ENCODE data around the gene NTM. TPM values are rescaled to one million over a fixed set of nuclear protein-coding genes. Genes with fewer than 3 reads are reported as not detected.

NTM gene
- total RNA-seq, 1 donor from 2014 or later, result not detected

- TF ChIP-seq CTCF (IDR thresholded peaks at IDR 0.05), result no peak
- POLR2A ChIA-PET, result no interaction called here
- no peak overlapping the region for H3K4me3 Mint-ChIP-seq
- H3K4me1 Mint-ChIP-seq, result no peaks in the 10 kb centered on the region
- DNase-seq (no peak), ATAC-seq (ENCODE audit: low read depth) (no peak)
- no peaks in the 10 kb centered on the region for H3K36me3 Mint-ChIP-seq (ENCODE audit: low read depth)
- H3K9me3 Mint-ChIP-seq, result peaks cover 2% of the 10 kb centered on the region
- CTCF ChIA-PET, result no interaction called here
- intact Hi-C loops (cut with micrococcal nuclease), result no loop called here
- no peaks in the 10 kb centered on the region for H3K27me3 Mint-ChIP-seq
- no peak overlapping the region for H3K27ac Mint-ChIP-seq
Observed at GRCh38 chr11:131514062-131514461, 143.6 kb downstream of the NTM start.

DNA sequence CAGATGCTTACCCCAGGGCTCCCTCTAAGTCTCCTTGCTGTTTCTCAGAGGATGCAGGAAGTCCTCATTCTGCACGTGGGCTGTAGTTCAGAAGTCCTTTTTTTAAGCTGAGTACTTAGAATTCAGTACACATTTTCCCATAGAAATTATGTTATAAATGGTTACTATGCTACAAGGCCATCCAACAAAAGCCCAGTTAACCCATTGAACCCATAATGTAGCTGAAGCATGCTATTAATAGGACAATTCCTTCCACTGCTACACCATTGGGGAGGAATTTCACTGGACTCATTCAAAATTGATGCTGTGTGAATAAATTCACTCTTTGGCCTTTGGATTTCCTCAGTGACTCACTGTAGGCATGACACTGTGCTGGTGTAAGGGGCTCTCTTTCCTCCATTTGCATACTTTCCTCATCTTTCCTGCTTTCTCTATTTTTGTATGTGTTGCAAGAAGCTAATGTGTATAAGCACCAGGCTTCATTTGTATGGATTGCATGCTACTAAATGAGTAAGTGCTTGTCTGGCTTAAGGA lies 148.0 kb downstream of the NTM start:
- no peaks in the 10 kb centered on the region for H3K9me3 Mint-ChIP-seq
- no peaks in the 10 kb centered on the region for H3K36me3 Mint-ChIP-seq (ENCODE audit: low read depth)
- no peaks in the 10 kb centered on the region for H3K27me3 Mint-ChIP-seq
- DNase-seq (no peak), ATAC-seq (ENCODE audit: low read depth) (no peak)
- ChIA-PET CTCF (no interaction called here), POLR2A (no interaction called here)
- no peak overlapping the region for H3K4me3 Mint-ChIP-seq
- intact Hi-C loops (cut with micrococcal nuclease), result no loop called here
- TF ChIP-seq CTCF (IDR thresholded peaks at IDR 0.05), result no peak
- no peaks in the 10 kb centered on the region for H3K4me1 Mint-ChIP-seq
- no peak overlapping the region for H3K27ac Mint-ChIP-seq

DNA sequence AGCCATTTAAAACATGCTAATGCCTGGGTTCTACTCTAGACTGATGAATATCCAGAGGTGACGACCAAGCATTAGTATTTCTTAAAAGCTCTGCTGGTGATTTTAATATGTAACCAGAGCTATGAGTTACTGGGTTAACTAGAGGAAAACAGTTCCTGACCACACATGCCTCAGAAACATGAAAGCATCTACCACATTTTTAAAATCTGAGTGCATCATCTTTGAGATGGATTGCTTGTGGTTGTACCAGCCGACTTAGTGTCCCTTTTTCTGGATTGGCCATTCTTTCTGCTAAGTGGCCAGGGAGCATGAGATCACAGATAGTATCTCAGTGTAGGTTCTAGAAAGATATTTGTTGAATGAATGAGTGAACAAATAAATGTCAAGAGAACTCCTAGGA lies 152.4 kb downstream of the NTM start:
- Mint-ChIP-seq H3K4me3 (no peak overlapping the region), H3K27me3 (no peaks in the 10 kb centered on the region), H3K4me1 (no peaks in the 10 kb centered on the region), H3K27ac (no peak overlapping the region), H3K9me3 (no peaks in the 10 kb centered on the region), H3K36me3 (ENCODE audit: low read depth) (no peaks in the 10 kb centered on the region)
- POLR2A ChIA-PET, result no interaction called here
- no peak for ATAC-seq (ENCODE audit: low read depth)
- CTCF ChIA-PET, result no interaction called here
- intact Hi-C loops (cut with micrococcal nuclease), result no loop called here
- TF ChIP-seq CTCF (IDR thresholded peaks at IDR 0.05), result no peak
- no peak for DNase-seq

- Mint-ChIP-seq H3K27ac (no peak overlapping the region), H3K27me3 (no peaks in the 10 kb centered on the region), H3K4me1 (no peaks in the 10 kb centered on the region), H3K4me3 (no peak overlapping the region), H3K9me3 (no peaks in the 10 kb centered on the region), H3K36me3 (ENCODE audit: low read depth) (no peaks in the 10 kb centered on the region)
- no peak for TF ChIP-seq CTCF (IDR thresholded peaks at IDR 0.05)
- CTCF ChIA-PET, result no interaction called here
- intact Hi-C loops (cut with micrococcal nuclease), result no loop called here
- POLR2A ChIA-PET, result no interaction called here
- DNase-seq, result no peak
- ATAC-seq (ENCODE audit: low read depth), result no peak
Observed at GRCh38 chr11:131530407-131530806, 160.0 kb downstream of the NTM start.

DNA sequence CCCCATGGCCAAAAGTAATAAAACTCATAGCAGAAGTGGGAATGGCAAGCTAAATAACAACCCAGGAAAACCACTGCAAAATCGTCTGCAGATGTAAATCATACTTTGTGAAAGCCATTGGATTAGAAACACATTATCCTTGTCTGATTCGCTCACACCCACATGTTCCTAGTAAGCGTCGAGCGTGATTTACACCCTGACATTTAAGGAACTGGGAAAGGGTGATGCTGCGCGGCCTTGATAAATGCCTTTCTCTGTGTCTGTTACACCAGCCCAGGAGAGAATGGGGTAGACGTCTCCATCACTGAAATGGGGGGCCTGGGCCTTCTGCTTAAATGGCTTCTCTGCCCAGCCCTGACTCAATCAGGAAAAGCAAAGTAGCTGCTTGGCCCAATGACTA lies 162.7 kb downstream of the NTM start:
- no peak for TF ChIP-seq CTCF (IDR thresholded peaks at IDR 0.05)
- Mint-ChIP-seq H3K9me3 (no peaks in the 10 kb centered on the region), H3K4me3 (no peak overlapping the region), H3K36me3 (ENCODE audit: low read depth) (no peaks in the 10 kb centered on the region), H3K27ac (no peak overlapping the region), H3K27me3 (no peaks in the 10 kb centered on the region), H3K4me1 (no peaks in the 10 kb centered on the region)
- DNase-seq (no peak), ATAC-seq (ENCODE audit: low read depth) (no peak)
- intact Hi-C loops (cut with micrococcal nuclease), result no loop called here
- CTCF ChIA-PET, result no interaction called here
- POLR2A ChIA-PET, result no interaction called here
